HG03095 (cell line): ENCODE measurements around the gene NR1H3.
A peak's percentile ranks its signal among the peaks of the same experiment; 100 is the strongest.

Source experiments
- ATAC-seq: cut with Tn5 transposase; IDR thresholded peaks from one replicate; pipeline ENCODE4 v1.9.1; 2021; ENCODE audit warnings: moderate library complexity; ENCODE audit not compliant: unreplicated experiment

The NR1H3 gene

GRCh38 chr11:47243454-47243853 lies 14.3 kb upstream of the NR1H3 start:
- ATAC-seq: no peak

- ATAC-seq: no peak
Measured at GRCh38 chr11:47244448-47245350, 13.1 kb upstream of the NR1H3 start.

- no peak for ATAC-seq
Measured at GRCh38 chr11:47245611-47246357, 12.0 kb upstream of the NR1H3 start.

GRCh38 chr11:47247502-47247901 lies 10.3 kb upstream of the NR1H3 start:
- no peak for ATAC-seq

GRCh38 chr11:47248304-47248663 lies 9.5 kb upstream of the NR1H3 start:
- peak; percentile 22 for ATAC-seq

- peak; percentile 88 for ATAC-seq
Measured at GRCh38 chr11:47248664-47249377, 9.0 kb upstream of the NR1H3 start, which contains the start of gene ACP2. ACP2 (minus strand) TSS chr11:47248814; CDS start chr11:47248789, 25 bp downstream.

- no peak for ATAC-seq
Measured at GRCh38 chr11:47249378-47249715, 8.4 kb upstream of the NR1H3 start.

GRCh38 chr11:47251751-47252150 lies 6.0 kb upstream of the NR1H3 start:
- ATAC-seq: no peak

- no peak for ATAC-seq
Measured at GRCh38 chr11:47253660-47254059, 4.1 kb upstream of the NR1H3 start.

GRCh38 chr11:47254386-47254785 lies 3.4 kb upstream of the NR1H3 start:
- ATAC-seq: no peak

- no peak for ATAC-seq
Measured at GRCh38 chr11:47256374-47256773, 1.4 kb upstream of the NR1H3 start.

- no peak for ATAC-seq
Measured at GRCh38 chr11:47257177-47257516, 649 bp upstream of the NR1H3 start.

- no peak for ATAC-seq
Measured at GRCh38 chr11:47258317-47258902, 614 bp downstream of the NR1H3 start.

GRCh38 chr11:47259232-47259977 lies 1.6 kb downstream of the NR1H3 start:
- ATAC-seq: no peak

- ATAC-seq: no peak
Measured at GRCh38 chr11:47260366-47260765, 2.6 kb downstream of the NR1H3 start.

GRCh38 chr11:47261291-47261800 lies 3.5 kb downstream of the NR1H3 start:
- ATAC-seq: no peak

- no peak for ATAC-seq
Measured at GRCh38 chr11:47264119-47264518, 6.3 kb downstream of the NR1H3 start.

- ATAC-seq: no peak
Measured at GRCh38 chr11:47264521-47264920, 6.7 kb downstream of the NR1H3 start.

- no peak for ATAC-seq
Measured at GRCh38 chr11:47267876-47268275, 10.1 kb downstream of the NR1H3 start.

GRCh38 chr11:47268448-47269001 lies 10.7 kb downstream of the NR1H3 start:
- no peak for ATAC-seq
